K562 (cell line): ENCODE results near the gene CHRNE. TPM values are rescaled to one million over a fixed set of nuclear protein-coding genes. Genes with fewer than 3 reads are reported as not detected.

Source experiments
- CREBBP ChIP-seq: IDR thresholded peaks from one replicate; pipeline ENCODE4 v1.6.1; 2012; ENCODE audit warnings: low read depth, mild to moderate bottlenecking, control low read depth, inconsistent platforms, low read length
- CXXC5 ChIP-seq: fragments of 250-450 bp; sonication (Bioruptor Pico); IDR thresholded peaks from 2 replicates; pipeline ENCODE4 v1.8.0; 2022; ENCODE audit warnings: inconsistent platforms, mild to moderate bottlenecking, moderate library complexity
- ETV1 ChIP-seq: fragments of 450-650 bp; conservative IDR thresholded peaks from 2 replicates; pipeline ENCODE4 v1.6.1; 2016; ENCODE audit warnings: missing genetic modification characterization, control low read depth, low read depth, missing compliant biosample characterization
- FOXP1 ChIP-seq: sonication (generic); formaldehyde crosslinking; IDR thresholded peaks from 2 replicates; pipeline ENCODE4 v1.8.0; 2022; ENCODE audit warnings: mild to moderate bottlenecking, missing genetic modification reagents
- IRF2 ChIP-seq: sonication (generic); formaldehyde crosslinking; IDR thresholded peaks from 2 replicates; pipeline ENCODE4 v1.8.1; 2022; ENCODE audit warnings: mild to moderate bottlenecking, missing genetic modification reagents
- JUND ChIP-seq, 2 experiments: IDR thresholded peaks; 2 replicates in 1 of 2; 3 replicates in 1 of 2; pipeline ENCODE4 v1.6.1; 2011; ENCODE audit warnings: borderline replicate concordance in 2 of 2, low read depth in 2 of 2, low read length in 2 of 2, improper control_type of control experiment in 1 of 2, missing biosample characterization in 1 of 2, missing genetic modification characterization in 1 of 2, missing genetic modification reagents in 1 of 2
- NR2C1 ChIP-seq, 2 experiments: fragments of 450-650 bp; IDR thresholded peaks; 2 replicates each; pipeline ENCODE4 v1.6.1; 2017; ENCODE audit warnings: mild to moderate bottlenecking in 2 of 2, antibody characterized with exemption in 1 of 2, inconsistent platforms in 1 of 2, missing compliant biosample characterization in 1 of 2, missing genetic modification characterization in 1 of 2
- NR3C1 ChIP-seq: sonication (generic); formaldehyde crosslinking; IDR thresholded peaks from 2 replicates; pipeline ENCODE4 v1.8.1; 2022; ENCODE audit warnings: missing genetic modification reagents
- PHF8 ChIP-seq: fragments of 200-600 bp; sonication (generic); IDR thresholded peaks from 2 replicates; pipeline ENCODE4 v1.6.1; 2012; ENCODE audit warnings: mixed run types, mild to moderate bottlenecking, inconsistent platforms, low read length, moderate library complexity, borderline replicate concordance
- TAF9B ChIP-seq: fragments of 450-650 bp; IDR thresholded peaks from 2 replicates; pipeline ENCODE4 v1.6.1; 2018; ENCODE audit warnings: mild to moderate bottlenecking; ENCODE audit not compliant: partially characterized antibody
- TFAM ChIP-seq: fragments of 250-450 bp; sonication (Bioruptor Pico); conservative IDR thresholded peaks from 2 replicates; pipeline ENCODE4 v1.5.0; 2021; ENCODE audit warnings: mild to moderate bottlenecking, moderate library complexity
- TOE1 ChIP-seq, 2 experiments: fragments of 450-650 bp in 1 of 2; sonication (generic) in 1 of 2; formaldehyde crosslinking in 1 of 2; IDR thresholded peaks; 2 replicates each; pipeline versions ENCODE4 v1.7.1 to v1.8.0; 2016 to 2022; ENCODE audit warnings: borderline replicate concordance in 2 of 2, mild to moderate bottlenecking in 2 of 2, antibody characterized with exemption in 1 of 2, inconsistent platforms in 1 of 2, low read depth in 1 of 2, missing genetic modification reagents in 1 of 2, moderate library complexity in 1 of 2
- ZBTB17 ChIP-seq: fragments of 450-650 bp; formaldehyde crosslinking; IDR thresholded peaks from 2 replicates; pipeline ENCODE4 v1.4.0; 2020; ENCODE audit warnings: mild to moderate bottlenecking
- ZFX ChIP-seq: sonication (generic); formaldehyde crosslinking; IDR thresholded peaks from 2 replicates; pipeline ENCODE4 v1.8.0; 2022; ENCODE audit warnings: mild to moderate bottlenecking, missing genetic modification reagents, moderate library complexity
- ZNF586 ChIP-seq: fragments of 450-650 bp; formaldehyde crosslinking; conservative IDR thresholded peaks from 2 replicates; pipeline ENCODE4 v1.4.0; 2020; ENCODE audit warnings: mild to moderate bottlenecking, moderate library complexity
- ZNF79 ChIP-seq: fragments of 250-450 bp; sonication (Bioruptor Pico); IDR thresholded peaks from 2 replicates; pipeline ENCODE4 v1.4.0; 2020; ENCODE audit warnings: low read depth, mild to moderate bottlenecking, moderate library complexity
- polyA plus RNA-seq, 8 experiments: library from polyadenylated mRNA; depleted of rRNA in 4 of 8; stranded (reverse) in 5 of 8; unstranded in 3 of 8; fragments of >200 nt; fragmentation: Nextera tagmentation in 2 of 8; fragmentation: Illumina TruSeq in 1 of 8; extraction: Ambion mirVana in 2 of 8; extraction: Trizol in 1 of 8; gene quantifications; 2 replicates each; pipeline versions ENCODE4 v1.2.1 to v1.2.3, GENCODE V29; 2011 to 2014; ENCODE audit warnings: inconsistent platforms in 1 of 8, missing spikeins in 1 of 8
- total RNA-seq, 7 experiments: library from RNA; depleted of rRNA in 6 of 7; stranded (reverse); fragments of >200 nt in 6 of 7; fragmentation: Illumina TruSeq in 2 of 7; extraction: Trizol in 2 of 7; gene quantifications; 2 replicates each; pipeline versions ENCODE4 v1.2.1 to v1.2.3, GENCODE V29; 2011 to 2021; ENCODE audit warnings: low replicate concordance in 1 of 7
- TF ChIP-seq, protein P1 (sequence below): fragments of 250-450 bp; sonication (Bioruptor Pico); IDR thresholded peaks from 2 replicates; pipeline ENCODE4 v1.4.0; 2020
- TF ChIP-seq, protein P2 (sequence below): fragments of 250-450 bp; sonication (Bioruptor Pico); IDR thresholded peaks from 2 replicates; pipeline ENCODE4 v1.5.0; 2022; ENCODE audit warnings: mild to moderate bottlenecking

CHRNE gene
- total and polyA plus RNA-seq, 9 of the 15 experiments (the other 6 are each of a cell fraction or from before 2014, with no cell fraction given) = not detected

DNA sequence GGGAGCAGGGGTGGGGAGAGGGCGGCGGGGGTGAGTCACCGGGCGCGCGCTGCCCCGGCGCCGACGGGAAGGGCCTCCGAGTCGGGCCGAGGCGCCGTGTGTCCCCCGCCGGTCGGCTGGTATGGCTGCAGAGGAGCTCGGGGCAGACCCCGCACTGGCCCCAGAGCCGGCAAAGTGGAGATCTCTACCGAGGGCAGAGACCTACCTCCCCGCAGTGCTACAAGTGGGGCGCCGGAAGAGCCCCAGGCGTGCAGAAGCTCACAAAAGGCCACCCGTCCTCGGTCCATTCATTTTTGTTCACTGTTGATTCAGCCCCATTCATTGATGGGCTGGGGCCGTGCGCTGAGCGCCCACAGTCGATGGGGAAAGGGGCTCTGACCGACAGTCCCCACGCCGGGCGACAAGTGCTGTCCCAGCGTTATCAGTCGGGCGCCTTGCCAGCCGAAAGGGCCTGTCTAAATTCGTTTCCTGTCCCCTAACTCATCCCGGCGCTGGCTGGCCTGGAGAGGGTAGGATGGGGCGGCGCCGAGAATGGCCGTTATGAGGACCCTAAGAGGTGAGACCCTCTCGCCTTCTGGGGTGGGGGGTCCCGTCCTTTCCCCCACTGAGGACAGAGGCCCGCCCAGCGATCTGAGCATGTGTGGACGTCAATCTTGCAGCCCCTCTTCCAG, 47.3 kb upstream of the CHRNE start (continued):
- TF ChIP-seq, protein P1, sequence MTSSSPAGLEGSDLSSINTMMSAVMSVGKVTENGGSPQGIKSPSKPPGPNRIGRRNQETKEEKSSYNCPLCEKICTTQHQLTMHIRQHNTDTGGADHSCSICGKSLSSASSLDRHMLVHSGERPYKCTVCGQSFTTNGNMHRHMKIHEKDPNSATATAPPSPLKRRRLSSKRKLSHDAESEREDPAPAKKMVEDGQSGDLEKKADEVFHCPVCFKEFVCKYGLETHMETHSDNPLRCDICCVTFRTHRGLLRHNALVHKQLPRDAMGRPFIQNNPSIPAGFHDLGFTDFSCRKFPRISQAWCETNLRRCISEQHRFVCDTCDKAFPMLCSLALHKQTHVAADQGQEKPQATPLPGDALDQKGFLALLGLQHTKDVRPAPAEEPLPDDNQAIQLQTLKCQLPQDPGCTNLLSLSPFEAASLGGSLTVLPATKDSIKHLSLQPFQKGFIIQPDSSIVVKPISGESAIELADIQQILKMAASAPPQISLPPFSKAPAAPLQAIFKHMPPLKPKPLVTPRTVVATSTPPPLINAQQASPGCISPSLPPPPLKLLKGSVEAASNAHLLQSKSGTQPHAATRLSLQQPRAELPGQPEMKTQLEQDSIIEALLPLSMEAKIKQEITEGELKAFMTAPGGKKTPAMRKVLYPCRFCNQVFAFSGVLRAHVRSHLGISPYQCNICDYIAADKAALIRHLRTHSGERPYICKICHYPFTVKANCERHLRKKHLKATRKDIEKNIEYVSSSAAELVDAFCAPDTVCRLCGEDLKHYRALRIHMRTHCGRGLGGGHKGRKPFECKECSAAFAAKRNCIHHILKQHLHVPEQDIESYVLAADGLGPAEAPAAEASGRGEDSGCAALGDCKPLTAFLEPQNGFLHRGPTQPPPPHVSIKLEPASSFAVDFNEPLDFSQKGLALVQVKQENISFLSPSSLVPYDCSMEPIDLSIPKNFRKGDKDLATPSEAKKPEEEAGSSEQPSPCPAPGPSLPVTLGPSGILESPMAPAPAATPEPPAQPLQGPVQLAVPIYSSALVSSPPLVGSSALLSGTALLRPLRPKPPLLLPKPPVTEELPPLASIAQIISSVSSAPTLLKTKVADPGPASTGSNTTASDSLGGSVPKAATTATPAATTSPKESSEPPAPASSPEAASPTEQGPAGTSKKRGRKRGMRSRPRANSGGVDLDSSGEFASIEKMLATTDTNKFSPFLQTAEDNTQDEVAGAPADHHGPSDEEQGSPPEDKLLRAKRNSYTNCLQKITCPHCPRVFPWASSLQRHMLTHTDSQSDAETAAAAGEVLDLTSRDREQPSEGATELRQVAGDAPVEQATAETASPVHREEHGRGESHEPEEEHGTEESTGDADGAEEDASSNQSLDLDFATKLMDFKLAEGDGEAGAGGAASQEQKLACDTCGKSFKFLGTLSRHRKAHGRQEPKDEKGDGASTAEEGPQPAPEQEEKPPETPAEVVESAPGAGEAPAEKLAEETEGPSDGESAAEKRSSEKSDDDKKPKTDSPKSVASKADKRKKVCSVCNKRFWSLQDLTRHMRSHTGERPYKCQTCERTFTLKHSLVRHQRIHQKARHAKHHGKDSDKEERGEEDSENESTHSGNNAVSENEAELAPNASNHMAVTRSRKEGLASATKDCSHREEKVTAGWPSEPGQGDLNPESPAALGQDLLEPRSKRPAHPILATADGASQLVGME (CRISPR knock-in tag) = no peak
- TF ChIP-seq FOXP1 (CRISPR knock-in tag) = no peak
- TF ChIP-seq ZFX = peak; percentile 80
- TF ChIP-seq IRF2 = no peak
- TF ChIP-seq NR2C1 (IDR thresholded peaks at IDR 0.05) = no peak
- no peak for TF ChIP-seq NR2C1 (tag; IDR thresholded peaks at IDR 0.05)
- TF ChIP-seq TFAM = no peak
- no peak for TF ChIP-seq NR3C1
- peak; percentile 41; the same call in 1 of the 2 replicates for TF ChIP-seq ETV1
- peak; percentile 5; the same call in 1 of the 2 replicates for TF ChIP-seq CXXC5
- TF ChIP-seq JUND (IDR thresholded peaks at IDR 0.05; ENCODE audit: borderline replicate concordance, low read depth, low read length) = no peak
- peak; percentile 20; the same call in 1 of the 3 replicates for TF ChIP-seq JUND (tag; IDR thresholded peaks at IDR 0.05; ENCODE audit: borderline replicate concordance, low read depth, low read length)
- TF ChIP-seq CREBBP = no peak
- TF ChIP-seq ZNF79 (CRISPR knock-in tag) = no peak
- peak; percentile 16 for TF ChIP-seq TAF9B
- 0 out of 2 replicates have a peak, but pooled peaks have one; percentile 13 for TF ChIP-seq TOE1 (IDR thresholded peaks at IDR 0.05; ENCODE audit: borderline replicate concordance)
- TF ChIP-seq TOE1 (CRISPR knock-in tag; IDR thresholded peaks at IDR 0.05; ENCODE audit: borderline replicate concordance, low read depth) = no peak
- TF ChIP-seq, protein P2, sequence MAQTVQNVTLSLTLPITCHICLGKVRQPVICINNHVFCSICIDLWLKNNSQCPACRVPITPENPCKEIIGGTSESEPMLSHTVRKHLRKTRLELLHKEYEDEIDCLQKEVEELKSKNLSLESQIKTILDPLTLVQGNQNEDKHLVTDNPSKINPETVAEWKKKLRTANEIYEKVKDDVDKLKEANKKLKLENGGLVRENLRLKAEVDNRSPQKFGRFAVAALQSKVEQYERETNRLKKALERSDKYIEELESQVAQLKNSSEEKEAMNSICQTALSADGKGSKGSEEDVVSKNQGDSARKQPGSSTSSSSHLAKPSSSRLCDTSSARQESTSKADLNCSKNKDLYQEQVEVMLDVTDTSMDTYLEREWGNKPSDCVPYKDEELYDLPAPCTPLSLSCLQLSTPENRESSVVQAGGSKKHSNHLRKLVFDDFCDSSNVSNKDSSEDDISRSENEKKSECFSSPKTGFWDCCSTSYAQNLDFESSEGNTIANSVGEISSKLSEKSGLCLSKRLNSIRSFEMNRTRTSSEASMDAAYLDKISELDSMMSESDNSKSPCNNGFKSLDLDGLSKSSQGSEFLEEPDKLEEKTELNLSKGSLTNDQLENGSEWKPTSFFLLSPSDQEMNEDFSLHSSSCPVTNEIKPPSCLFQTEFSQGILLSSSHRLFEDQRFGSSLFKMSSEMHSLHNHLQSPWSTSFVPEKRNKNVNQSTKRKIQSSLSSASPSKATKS = no peak
- peak; percentile 56; the same call in 1 of the 2 replicates for TF ChIP-seq PHF8
- TF ChIP-seq ZBTB17 (CRISPR knock-in tag) = no peak
- no peak for TF ChIP-seq ZNF586 (CRISPR knock-in tag)
